Liver (tissue), 9 donors: Measurements from ENCODE around the gene EHBP1. TPM values are rescaled to one million over a fixed set of nuclear protein-coding genes. Genes with fewer than 3 reads are reported as not detected.

Experiments
- DNase-seq: peaks from one replicate; pipeline ENCODE4 v3.0.0-alpha.2; 2017; ENCODE audit warnings: low spot score
- H3K27ac ChIP-seq, 2 donors: one replicate each; pipeline ENCODE4 v1.7.0; 2013; ENCODE audit warnings: inconsistent platforms in 2 of 2, low read length in 2 of 2, control low read depth in 1 of 2, low read depth in 1 of 2, mild to moderate bottlenecking in 1 of 2
- H3K27me3 ChIP-seq, 4 donors: one replicate each; pipeline versions ENCODE4 v1.6.1 to v1.7.0; 2013; ENCODE audit warnings: low read length in 3 of 4, inconsistent platforms in 1 of 4, mild to moderate bottlenecking in 1 of 4, moderate library complexity in 1 of 4; ENCODE audit not compliant: control insufficient read depth in 4 of 4, insufficient read depth in 4 of 4
- H3K36me3 ChIP-seq, 4 donors: one replicate each; pipeline versions ENCODE4 v1.6.1 to v1.7.0; 2013; ENCODE audit warnings: low read length in 3 of 4, mild to moderate bottlenecking in 3 of 4, low read depth in 1 of 4, moderate library complexity in 1 of 4; ENCODE audit not compliant: control insufficient read depth in 4 of 4, insufficient read depth in 3 of 4
- H3K4me1 ChIP-seq, 4 donors: one replicate each; pipeline versions ENCODE4 v1.6.1 to v1.7.0; 2013; ENCODE audit warnings: low read length in 3 of 4, mild to moderate bottlenecking in 3 of 4, moderate library complexity in 1 of 4; ENCODE audit not compliant: control insufficient read depth in 4 of 4, insufficient read depth in 4 of 4
- H3K4me3 ChIP-seq, 3 donors: one replicate each; pipeline versions ENCODE4 v1.6.1 to v1.7.0; 2013; ENCODE audit warnings: low read length in 3 of 3, control low read depth in 1 of 3, low read depth in 1 of 3, mild to moderate bottlenecking in 1 of 3
- H3K9ac ChIP-seq, 2 donors: one replicate each; pipeline ENCODE4 v1.7.0; 2013; ENCODE audit warnings: low read length in 2 of 2, mild to moderate bottlenecking in 2 of 2, moderate library complexity in 2 of 2, control low read depth in 1 of 2, low read depth in 1 of 2
- H3K9me3 ChIP-seq, 4 donors: one replicate each; pipeline versions ENCODE4 v1.6.1 to v1.7.0; 2013; ENCODE audit warnings: low read length in 3 of 4; ENCODE audit not compliant: control insufficient read depth in 4 of 4
- EGR1 ChIP-seq, 2 donors: IDR thresholded peaks; 2 replicates each; pipeline ENCODE4 v1.6.1; 2016 to 2018; ENCODE audit warnings: antibody characterized with exemption in 2 of 2, low read depth in 2 of 2
- FOXA1 ChIP-seq: IDR thresholded peaks from 2 replicates; pipeline ENCODE4 v1.6.1; 2016; ENCODE audit warnings: antibody characterized with exemption
- FOXA2 ChIP-seq: IDR thresholded peaks from 2 replicates; pipeline ENCODE4 v1.6.1; 2016; ENCODE audit warnings: antibody characterized with exemption
- GABPA ChIP-seq, 2 donors: IDR thresholded peaks in 1 of 2; conservative IDR thresholded peaks in 1 of 2; 2 replicates each; pipeline ENCODE4 v1.6.1; 2016; ENCODE audit warnings: antibody characterized with exemption in 2 of 2, mild to moderate bottlenecking in 1 of 2, moderate library complexity in 1 of 2
- HNF4A ChIP-seq, 2 donors: conservative IDR thresholded peaks; 2 replicates each; pipeline ENCODE4 v1.6.1; 2016; ENCODE audit warnings: antibody characterized with exemption in 2 of 2, mild to moderate bottlenecking in 2 of 2
- HNF4G ChIP-seq: IDR thresholded peaks from 2 replicates; pipeline ENCODE4 v1.6.1; 2016; ENCODE audit warnings: antibody characterized with exemption
- JUND ChIP-seq, 2 donors: IDR thresholded peaks; 2 replicates each; pipeline ENCODE4 v1.6.1; 2016; ENCODE audit warnings: antibody characterized with exemption in 2 of 2
- NR2F2 ChIP-seq: IDR thresholded peaks from 2 replicates; pipeline ENCODE4 v1.6.1; 2016; ENCODE audit warnings: antibody characterized with exemption
- RAD21 ChIP-seq, 2 donors: IDR thresholded peaks; 2 replicates each; pipeline ENCODE4 v1.6.1; 2016; ENCODE audit warnings: antibody characterized with exemption in 2 of 2, mild to moderate bottlenecking in 2 of 2
- RXRA ChIP-seq, 2 donors: IDR thresholded peaks; 2 replicates each; pipeline ENCODE4 v1.6.1; 2017 to 2018; ENCODE audit warnings: antibody characterized with exemption in 2 of 2, mild to moderate bottlenecking in 1 of 2
- SP1 ChIP-seq: IDR thresholded peaks from 2 replicates; pipeline ENCODE4 v1.6.1; 2018; ENCODE audit warnings: antibody characterized with exemption, mild to moderate bottlenecking
- TAF1 ChIP-seq: conservative IDR thresholded peaks from 2 replicates; pipeline ENCODE4 v1.6.1; 2016; ENCODE audit warnings: antibody characterized with exemption, mild to moderate bottlenecking
- YY1 ChIP-seq: IDR thresholded peaks from 2 replicates; pipeline ENCODE4 v1.6.1; 2016; ENCODE audit warnings: antibody characterized with exemption, mild to moderate bottlenecking
- WGBS: extraction: QIAGEN DNeasy Blood & Tissue Kit; methylation state at CpG from one replicate; pipeline ENCODE4 v1.1.7; 2013; 5-methylcytosine and 5-hydroxymethylcytosine counted together
- polyA plus RNA-seq, 2 donors: library from polyadenylated mRNA; stranded (reverse) in 1 of 2; unstranded in 1 of 2; fragments of 200-250 nt in 1 of 2; fragments of >200 nt in 1 of 2; fragmentation: Nextera tagmentation in 1 of 2; extraction: Ambion mirVana in 1 of 2; gene quantifications; one replicate each; pipeline versions ENCODE4 v1.2.1 to v1.2.3, GENCODE V29; 2013 to 2015
- total RNA-seq, 2 donors: library from RNA; depleted of rRNA; stranded (reverse); fragments of >200 nt; gene quantifications; one replicate each; pipeline ENCODE4 v1.2.3, GENCODE V29; 2014
- TF ChIP-seq, protein P1 (sequence below): IDR thresholded peaks from 2 replicates; pipeline ENCODE4 v1.6.1; 2016; ENCODE audit warnings: antibody characterized with exemption, mild to moderate bottlenecking
- TF ChIP-seq, protein P2 (sequence below): IDR thresholded peaks from 2 replicates; pipeline ENCODE4 v1.6.1; 2016; ENCODE audit warnings: antibody characterized with exemption
- TF ChIP-seq, protein P3 (sequence below): fragments of 150-350 bp; IDR thresholded peaks from 2 replicates; pipeline ENCODE4 v1.5.1; 2017; ENCODE audit warnings: improper control_type of control experiment, low read depth, low read length; ENCODE audit not compliant: missing input control
- TF ChIP-seq, protein P4 (sequence below): IDR thresholded peaks from 2 replicates; pipeline ENCODE4 v1.6.1; 2016; ENCODE audit warnings: antibody characterized with exemption
- TF ChIP-seq, protein P5 (sequence below): IDR thresholded peaks from 2 replicates; pipeline ENCODE4 v1.6.1; 2016; ENCODE audit warnings: antibody characterized with exemption
- donor health status: healthy.
- donor health status: healthy.
- donor health status: healthy.
- donor health status: healthy.
- donor health status: healthy.

EHBP1 gene
- total and polyA plus RNA-seq, 4 donors: 16.6 to 85.8 (median 24.4) TPM

DNA sequence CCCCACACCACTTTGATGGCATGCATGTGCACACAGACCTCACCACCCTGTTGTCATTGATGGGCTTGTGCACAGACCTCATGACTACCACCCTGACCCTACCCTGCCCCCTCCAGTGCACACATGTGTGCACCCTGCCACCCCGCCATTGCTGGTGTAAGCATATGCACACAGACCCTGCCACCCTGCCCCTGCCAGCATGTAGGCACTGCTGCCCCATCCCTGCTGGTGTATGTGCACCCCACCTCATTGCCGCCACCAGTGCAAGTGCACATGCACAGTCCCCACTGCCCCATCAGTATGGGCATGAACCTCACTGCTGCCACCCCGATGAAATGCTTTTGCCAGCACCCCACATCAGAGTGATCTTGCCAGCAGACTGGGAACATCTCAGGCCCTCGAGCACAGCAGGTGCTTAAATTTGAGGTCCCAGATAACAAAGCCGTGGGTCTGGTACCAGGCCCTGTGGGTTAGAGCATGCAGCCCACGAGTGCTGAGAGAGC is 169.4 kb downstream of the EHBP1 start:
- no peak overlapping the region for H3K27ac ChIP-seq
- no peak for TF ChIP-seq RAD21 (IDR thresholded peaks at IDR 0.05)
- no peak for TF ChIP-seq SP1
- TF ChIP-seq, protein P1, sequence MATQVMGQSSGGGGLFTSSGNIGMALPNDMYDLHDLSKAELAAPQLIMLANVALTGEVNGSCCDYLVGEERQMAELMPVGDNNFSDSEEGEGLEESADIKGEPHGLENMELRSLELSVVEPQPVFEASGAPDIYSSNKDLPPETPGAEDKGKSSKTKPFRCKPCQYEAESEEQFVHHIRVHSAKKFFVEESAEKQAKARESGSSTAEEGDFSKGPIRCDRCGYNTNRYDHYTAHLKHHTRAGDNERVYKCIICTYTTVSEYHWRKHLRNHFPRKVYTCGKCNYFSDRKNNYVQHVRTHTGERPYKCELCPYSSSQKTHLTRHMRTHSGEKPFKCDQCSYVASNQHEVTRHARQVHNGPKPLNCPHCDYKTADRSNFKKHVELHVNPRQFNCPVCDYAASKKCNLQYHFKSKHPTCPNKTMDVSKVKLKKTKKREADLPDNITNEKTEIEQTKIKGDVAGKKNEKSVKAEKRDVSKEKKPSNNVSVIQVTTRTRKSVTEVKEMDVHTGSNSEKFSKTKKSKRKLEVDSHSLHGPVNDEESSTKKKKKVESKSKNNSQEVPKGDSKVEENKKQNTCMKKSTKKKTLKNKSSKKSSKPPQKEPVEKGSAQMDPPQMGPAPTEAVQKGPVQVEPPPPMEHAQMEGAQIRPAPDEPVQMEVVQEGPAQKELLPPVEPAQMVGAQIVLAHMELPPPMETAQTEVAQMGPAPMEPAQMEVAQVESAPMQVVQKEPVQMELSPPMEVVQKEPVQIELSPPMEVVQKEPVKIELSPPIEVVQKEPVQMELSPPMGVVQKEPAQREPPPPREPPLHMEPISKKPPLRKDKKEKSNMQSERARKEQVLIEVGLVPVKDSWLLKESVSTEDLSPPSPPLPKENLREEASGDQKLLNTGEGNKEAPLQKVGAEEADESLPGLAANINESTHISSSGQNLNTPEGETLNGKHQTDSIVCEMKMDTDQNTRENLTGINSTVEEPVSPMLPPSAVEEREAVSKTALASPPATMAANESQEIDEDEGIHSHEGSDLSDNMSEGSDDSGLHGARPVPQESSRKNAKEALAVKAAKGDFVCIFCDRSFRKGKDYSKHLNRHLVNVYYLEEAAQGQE: no peak
- no peak for TF ChIP-seq YY1
- TF ChIP-seq FOXA2: no peak
- TF ChIP-seq, protein P2, sequence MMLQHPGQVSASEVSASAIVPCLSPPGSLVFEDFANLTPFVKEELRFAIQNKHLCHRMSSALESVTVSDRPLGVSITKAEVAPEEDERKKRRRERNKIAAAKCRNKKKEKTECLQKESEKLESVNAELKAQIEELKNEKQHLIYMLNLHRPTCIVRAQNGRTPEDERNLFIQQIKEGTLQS: no peak
- no peak for TF ChIP-seq HNF4G
- TF ChIP-seq, protein P3, sequence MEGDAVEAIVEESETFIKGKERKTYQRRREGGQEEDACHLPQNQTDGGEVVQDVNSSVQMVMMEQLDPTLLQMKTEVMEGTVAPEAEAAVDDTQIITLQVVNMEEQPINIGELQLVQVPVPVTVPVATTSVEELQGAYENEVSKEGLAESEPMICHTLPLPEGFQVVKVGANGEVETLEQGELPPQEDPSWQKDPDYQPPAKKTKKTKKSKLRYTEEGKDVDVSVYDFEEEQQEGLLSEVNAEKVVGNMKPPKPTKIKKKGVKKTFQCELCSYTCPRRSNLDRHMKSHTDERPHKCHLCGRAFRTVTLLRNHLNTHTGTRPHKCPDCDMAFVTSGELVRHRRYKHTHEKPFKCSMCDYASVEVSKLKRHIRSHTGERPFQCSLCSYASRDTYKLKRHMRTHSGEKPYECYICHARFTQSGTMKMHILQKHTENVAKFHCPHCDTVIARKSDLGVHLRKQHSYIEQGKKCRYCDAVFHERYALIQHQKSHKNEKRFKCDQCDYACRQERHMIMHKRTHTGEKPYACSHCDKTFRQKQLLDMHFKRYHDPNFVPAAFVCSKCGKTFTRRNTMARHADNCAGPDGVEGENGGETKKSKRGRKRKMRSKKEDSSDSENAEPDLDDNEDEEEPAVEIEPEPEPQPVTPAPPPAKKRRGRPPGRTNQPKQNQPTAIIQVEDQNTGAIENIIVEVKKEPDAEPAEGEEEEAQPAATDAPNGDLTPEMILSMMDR: no peak
- no peak for TF ChIP-seq JUND (IDR thresholded peaks at IDR 0.05)
- no peak for TF ChIP-seq GABPA (IDR thresholded peaks at IDR 0.05 in 1 of 2, conservative IDR thresholded peaks at IDR 0.05 in 1 of 2)
- TF ChIP-seq HNF4A (conservative IDR thresholded peaks at IDR 0.05): no peak
- no peak for TF ChIP-seq TAF1
- TF ChIP-seq, protein P4, sequence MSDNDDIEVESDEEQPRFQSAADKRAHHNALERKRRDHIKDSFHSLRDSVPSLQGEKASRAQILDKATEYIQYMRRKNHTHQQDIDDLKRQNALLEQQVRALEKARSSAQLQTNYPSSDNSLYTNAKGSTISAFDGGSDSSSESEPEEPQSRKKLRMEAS: no peak
- TF ChIP-seq EGR1 (IDR thresholded peaks at IDR 0.05; ENCODE audit: low read depth in 2 of 2): no peak
- TF ChIP-seq FOXA1: no peak
- TF ChIP-seq, protein P5, sequence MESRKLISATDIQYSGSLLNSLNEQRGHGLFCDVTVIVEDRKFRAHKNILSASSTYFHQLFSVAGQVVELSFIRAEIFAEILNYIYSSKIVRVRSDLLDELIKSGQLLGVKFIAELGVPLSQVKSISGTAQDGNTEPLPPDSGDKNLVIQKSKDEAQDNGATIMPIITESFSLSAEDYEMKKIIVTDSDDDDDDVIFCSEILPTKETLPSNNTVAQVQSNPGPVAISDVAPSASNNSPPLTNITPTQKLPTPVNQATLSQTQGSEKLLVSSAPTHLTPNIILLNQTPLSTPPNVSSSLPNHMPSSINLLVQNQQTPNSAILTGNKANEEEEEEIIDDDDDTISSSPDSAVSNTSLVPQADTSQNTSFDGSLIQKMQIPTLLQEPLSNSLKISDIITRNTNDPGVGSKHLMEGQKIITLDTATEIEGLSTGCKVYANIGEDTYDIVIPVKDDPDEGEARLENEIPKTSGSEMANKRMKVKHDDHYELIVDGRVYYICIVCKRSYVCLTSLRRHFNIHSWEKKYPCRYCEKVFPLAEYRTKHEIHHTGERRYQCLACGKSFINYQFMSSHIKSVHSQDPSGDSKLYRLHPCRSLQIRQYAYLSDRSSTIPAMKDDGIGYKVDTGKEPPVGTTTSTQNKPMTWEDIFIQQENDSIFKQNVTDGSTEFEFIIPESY: no peak
- no peak for TF ChIP-seq NR2F2
- no peak for TF ChIP-seq RXRA (IDR thresholded peaks at IDR 0.05)
- H3K36me3 ChIP-seq: peaks cover 10 to 58% (median 40%) of the 10 kb centered on the region in 4 donors
- no peaks in the 10 kb centered on the region for H3K27me3 ChIP-seq
- H3K4me1 ChIP-seq: no peaks in the 10 kb centered on the region
- H3K4me3 ChIP-seq: no peak overlapping the region
- H3K9me3 ChIP-seq: peaks cover 0 to 3% (median 0%) of the 10 kb centered on the region in 4 donors
- DNase-seq: no peak
- H3K9ac ChIP-seq: no peak overlapping the region
- WGBS: 96% methylated on average over 6 of the region's 6 CpGs
